Activated CD8-positive, alpha-beta memory T cell treated with anti-CD3 and anti-CD28 coated beads for 48 hours (primary cell): ENCODE measurements around the gene HES5.

Experiments used
- DNase-seq, 3 experiments: peaks; one replicate each; pipeline ENCODE4 v3.0.0-alpha.2; 2020; ENCODE audit warnings: low read depth in 2 of 3, low spot score in 2 of 3

The HES5 gene

DNA sequence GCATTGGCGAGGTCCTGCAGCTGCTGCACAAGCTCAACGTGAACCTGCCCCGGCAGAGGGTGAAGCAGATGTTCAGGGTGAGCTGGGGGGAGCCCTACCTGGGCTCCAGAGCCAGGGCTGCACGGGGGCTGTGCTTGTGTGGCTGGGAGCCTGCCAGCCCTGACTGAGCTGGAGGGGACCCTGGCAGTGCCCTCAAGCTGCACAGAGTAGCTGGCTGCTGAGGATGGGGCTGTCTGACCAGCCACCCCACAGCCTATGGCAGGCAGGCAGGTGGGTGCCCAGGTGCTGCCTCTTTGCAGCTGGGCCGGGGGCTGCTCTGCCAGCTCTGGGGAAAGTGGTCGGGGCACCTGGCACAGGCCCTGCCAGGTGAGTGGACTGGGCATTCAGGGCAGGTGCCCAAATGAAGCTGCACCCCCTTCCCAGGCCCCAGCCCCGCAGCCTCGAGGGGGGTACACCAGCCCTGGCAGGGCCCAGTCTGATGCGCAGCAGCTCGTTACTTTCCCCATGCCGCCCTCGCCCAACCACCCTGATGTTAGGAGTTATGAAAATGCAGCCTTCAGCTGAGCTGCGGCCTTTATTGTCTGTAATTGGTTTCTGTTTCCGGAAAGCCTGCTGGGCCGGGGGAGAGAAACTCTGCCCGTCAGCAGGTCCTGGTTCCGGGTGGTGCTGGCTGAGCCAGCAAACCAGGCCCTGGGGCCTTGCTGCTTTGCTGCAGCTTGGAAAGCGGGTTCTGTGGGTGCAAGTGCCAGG, 49.7 kb downstream of the HES5 start:
- no peak for DNase-seq

DNA sequence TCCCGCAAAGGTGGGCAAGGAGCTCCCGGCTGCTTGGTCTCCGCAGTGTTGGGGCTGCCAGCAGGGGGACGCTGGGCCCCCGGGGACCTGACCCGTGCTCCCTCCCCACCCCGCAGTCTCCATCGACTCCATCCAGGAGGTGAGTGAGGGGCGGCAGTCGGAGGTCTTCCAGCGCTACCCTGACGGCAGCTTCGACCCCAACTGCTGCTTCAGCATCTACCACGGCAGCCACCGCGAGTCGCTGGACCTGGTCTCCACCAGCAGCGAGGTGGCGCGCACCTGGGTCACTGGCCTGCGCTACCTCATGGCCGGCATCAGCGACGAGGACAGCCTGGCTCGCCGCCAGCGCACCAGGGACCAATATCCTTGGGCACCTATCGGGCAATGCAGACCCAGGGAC, 50.4 kb downstream of the HES5 start:
- no peak for DNase-seq

DNA sequence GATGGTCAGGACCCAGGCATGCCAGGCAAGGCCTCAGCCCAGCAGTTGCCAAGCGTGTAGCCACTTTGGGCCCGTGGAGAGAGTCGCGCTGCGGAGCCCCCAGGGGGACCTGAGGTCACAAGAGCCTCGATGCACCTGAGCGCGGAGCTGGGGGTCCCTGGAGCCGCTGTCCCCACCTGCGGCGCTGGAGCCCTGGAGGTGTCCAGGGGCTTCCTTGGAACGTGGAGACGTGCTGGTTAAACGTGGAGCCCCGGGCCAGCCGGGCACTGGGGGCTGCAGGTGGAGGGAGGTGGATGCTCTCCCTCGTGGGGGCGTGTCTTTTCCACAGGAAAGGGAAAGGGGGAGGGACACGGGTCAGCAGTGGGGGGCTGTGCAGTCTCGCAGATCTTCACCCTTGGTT, 50.9 kb downstream of the HES5 start:
- DNase-seq = no peak
